Type B pancreatic cell (in vitro differentiated cells): ENCODE data around the gene BNC2. TPM values are rescaled to one million over a fixed set of nuclear protein-coding genes. Genes with fewer than 3 reads are reported as not detected.

Experiments
- DNase-seq: peaks from one replicate; pipeline ENCODE4 v3.0.0; 2021; ENCODE audit warnings: mixed read lengths; ENCODE audit not compliant: unreplicated experiment; ENCODE audit errors: extremely low spot score
- H3K27ac Mint-ChIP-seq: 2 replicates; pipeline ENCODE4 v1.8.0; 2021; ENCODE audit warnings: mild to moderate bottlenecking, mixed read lengths
- H3K27me3 Mint-ChIP-seq: 2 replicates; pipeline ENCODE4 v1.8.0; 2021; ENCODE audit warnings: mixed read lengths
- H3K36me3 Mint-ChIP-seq: 2 replicates; pipeline ENCODE4 v1.8.0; 2021; ENCODE audit warnings: mixed read lengths
- H3K4me1 Mint-ChIP-seq: one replicate; pipeline ENCODE4 v1.8.0; 2021; ENCODE audit warnings: mixed read lengths; ENCODE audit not compliant: unreplicated experiment
- H3K4me3 Mint-ChIP-seq: 2 replicates; pipeline ENCODE4 v1.8.0; 2021; ENCODE audit warnings: mild to moderate bottlenecking, mixed read lengths
- H3K9me3 Mint-ChIP-seq: 2 replicates; pipeline ENCODE4 v1.8.0; 2021; ENCODE audit warnings: mixed read lengths
- total RNA-seq: library from RNA; stranded (reverse); gene quantifications from 2 replicates; pipeline ENCODE4 v1.2.1, GENCODE V29; 2021; ENCODE audit warnings: low replicate concordance
- TF ChIP-seq, protein P1 (sequence below): fragments of 200-600 bp; sonication (generic); conservative IDR thresholded peaks from 2 replicates; pipeline ENCODE4 v1.5.0; 2021; ENCODE audit warnings: antibody characterized with exemption, mild to moderate bottlenecking

BNC2 gene
- total RNA-seq, 1 donor from 2014 or later: 80.9 TPM

DNA sequence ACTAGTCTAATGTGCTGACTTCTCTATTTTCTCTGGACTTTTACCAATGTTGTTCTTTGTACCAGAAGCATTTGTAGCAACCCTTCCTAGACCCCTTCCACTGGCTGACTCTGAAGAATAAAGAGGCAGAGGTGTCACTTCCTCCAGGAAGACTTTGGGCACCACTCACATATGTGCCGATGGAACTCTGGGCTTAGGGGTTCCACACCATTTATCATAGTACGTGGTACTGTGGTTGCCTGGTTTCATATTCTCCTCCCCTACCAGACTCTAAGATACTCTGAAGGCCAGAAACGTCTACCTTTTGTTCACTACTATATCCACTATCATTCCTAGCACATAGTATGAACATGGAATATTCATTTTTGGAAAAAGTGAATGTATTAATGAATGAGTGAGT lies 88.0 kb downstream of the BNC2 start:
- Mint-ChIP-seq H3K4me3 (no peak overlapping the region), H3K9me3 (no peaks in the 10 kb centered on the region), H3K36me3 (peaks cover 3% of the 10 kb centered on the region), H3K27me3 (no peaks in the 10 kb centered on the region), H3K4me1 (peaks cover 31% of the 10 kb centered on the region), H3K27ac (no peak overlapping the region)
- TF ChIP-seq, protein P1, sequence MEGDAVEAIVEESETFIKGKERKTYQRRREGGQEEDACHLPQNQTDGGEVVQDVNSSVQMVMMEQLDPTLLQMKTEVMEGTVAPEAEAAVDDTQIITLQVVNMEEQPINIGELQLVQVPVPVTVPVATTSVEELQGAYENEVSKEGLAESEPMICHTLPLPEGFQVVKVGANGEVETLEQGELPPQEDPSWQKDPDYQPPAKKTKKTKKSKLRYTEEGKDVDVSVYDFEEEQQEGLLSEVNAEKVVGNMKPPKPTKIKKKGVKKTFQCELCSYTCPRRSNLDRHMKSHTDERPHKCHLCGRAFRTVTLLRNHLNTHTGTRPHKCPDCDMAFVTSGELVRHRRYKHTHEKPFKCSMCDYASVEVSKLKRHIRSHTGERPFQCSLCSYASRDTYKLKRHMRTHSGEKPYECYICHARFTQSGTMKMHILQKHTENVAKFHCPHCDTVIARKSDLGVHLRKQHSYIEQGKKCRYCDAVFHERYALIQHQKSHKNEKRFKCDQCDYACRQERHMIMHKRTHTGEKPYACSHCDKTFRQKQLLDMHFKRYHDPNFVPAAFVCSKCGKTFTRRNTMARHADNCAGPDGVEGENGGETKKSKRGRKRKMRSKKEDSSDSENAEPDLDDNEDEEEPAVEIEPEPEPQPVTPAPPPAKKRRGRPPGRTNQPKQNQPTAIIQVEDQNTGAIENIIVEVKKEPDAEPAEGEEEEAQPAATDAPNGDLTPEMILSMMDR: no peak
- no peak for DNase-seq

- H3K27me3 Mint-ChIP-seq: no peaks in the 10 kb centered on the region
- no peak for DNase-seq
- TF ChIP-seq, protein P1: no peak
- peaks cover 10% of the 10 kb centered on the region for H3K4me1 Mint-ChIP-seq
- no peaks in the 10 kb centered on the region for H3K9me3 Mint-ChIP-seq
- H3K36me3 Mint-ChIP-seq: peaks cover 3% of the 10 kb centered on the region
- no peak overlapping the region for H3K4me3 Mint-ChIP-seq
- H3K27ac Mint-ChIP-seq: no peak overlapping the region
Measured at GRCh38 chr9:16775330-16775729, 95.1 kb downstream of the BNC2 start.

GRCh38 chr9:16773617-16774016 lies 96.9 kb downstream of the BNC2 start:
- Mint-ChIP-seq H3K4me1 (peaks cover 16% of the 10 kb centered on the region), H3K4me3 (no peak overlapping the region), H3K27me3 (no peaks in the 10 kb centered on the region), H3K27ac (no peak overlapping the region), H3K36me3 (peaks cover 3% of the 10 kb centered on the region), H3K9me3 (no peaks in the 10 kb centered on the region)
- TF ChIP-seq, protein P1: no peak
- no peak for DNase-seq

GRCh38 chr9:16773116-16773515 lies 97.4 kb downstream of the BNC2 start:
- no peak for DNase-seq
- peaks cover 2% of the 10 kb centered on the region for H3K36me3 Mint-ChIP-seq
- H3K27ac Mint-ChIP-seq: no peak overlapping the region
- no peaks in the 10 kb centered on the region for H3K27me3 Mint-ChIP-seq
- H3K4me3 Mint-ChIP-seq: no peak overlapping the region
- TF ChIP-seq, protein P1: no peak
- H3K4me1 Mint-ChIP-seq: peaks cover 16% of the 10 kb centered on the region
- no peaks in the 10 kb centered on the region for H3K9me3 Mint-ChIP-seq

DNA sequence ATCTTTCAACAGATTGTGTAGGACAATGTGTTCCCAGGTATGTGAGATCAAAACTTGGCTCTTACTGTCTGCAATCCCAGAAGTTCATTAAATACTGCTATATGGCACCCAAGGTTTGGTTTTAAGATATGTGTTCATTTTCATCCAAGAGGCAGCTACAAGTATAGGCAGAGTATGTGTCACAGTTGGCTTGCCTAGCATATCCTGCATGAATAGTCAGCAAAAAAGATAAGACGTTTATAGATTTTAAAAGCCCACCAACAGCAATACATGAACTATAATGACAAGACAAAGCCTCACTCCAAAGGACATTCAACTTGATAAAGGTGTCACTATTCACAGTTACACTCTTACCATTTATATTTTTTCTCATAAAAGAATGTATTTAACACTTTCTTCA lies 99.1 kb downstream of the BNC2 start:
- H3K27ac Mint-ChIP-seq: no peak overlapping the region
- no peak for DNase-seq

More for the DNA sequence above, 99.1 kb downstream of the BNC2 start:
- Mint-ChIP-seq H3K27me3 (no peaks in the 10 kb centered on the region), H3K36me3 (no peaks in the 10 kb centered on the region), H3K4me3 (no peak overlapping the region), H3K4me1 (peaks cover 29% of the 10 kb centered on the region), H3K9me3 (no peaks in the 10 kb centered on the region)
- TF ChIP-seq, protein P1: no peak
